Gastrocnemius medialis (tissue), 4 donors: ENCODE measurements around the gene ZNF135.

Source experiments
- CTCF ChIP-seq, 5 experiments: fragments of 450-650 bp in 3 of 5; fragments of 200-600 bp in 2 of 5; sonication (generic) in 2 of 5; IDR thresholded peaks in 4 of 5; conservative IDR thresholded peaks in 1 of 5; 1 replicate in 4 of 5; 2 replicates in 1 of 5; pipeline ENCODE4 v1.5.1; 2016 to 2019; ENCODE audit warnings: antibody characterized with exemption in 5 of 5, mild to moderate bottlenecking in 3 of 5, moderate library complexity in 3 of 5
- POLR2A ChIP-seq, 2 donors: fragments of 450-650 bp; IDR thresholded peaks; one replicate each; pipeline ENCODE4 v1.6.1; 2017; ENCODE audit warnings: antibody characterized with exemption in 2 of 2, mild to moderate bottlenecking in 2 of 2, moderate library complexity in 2 of 2

DNA sequence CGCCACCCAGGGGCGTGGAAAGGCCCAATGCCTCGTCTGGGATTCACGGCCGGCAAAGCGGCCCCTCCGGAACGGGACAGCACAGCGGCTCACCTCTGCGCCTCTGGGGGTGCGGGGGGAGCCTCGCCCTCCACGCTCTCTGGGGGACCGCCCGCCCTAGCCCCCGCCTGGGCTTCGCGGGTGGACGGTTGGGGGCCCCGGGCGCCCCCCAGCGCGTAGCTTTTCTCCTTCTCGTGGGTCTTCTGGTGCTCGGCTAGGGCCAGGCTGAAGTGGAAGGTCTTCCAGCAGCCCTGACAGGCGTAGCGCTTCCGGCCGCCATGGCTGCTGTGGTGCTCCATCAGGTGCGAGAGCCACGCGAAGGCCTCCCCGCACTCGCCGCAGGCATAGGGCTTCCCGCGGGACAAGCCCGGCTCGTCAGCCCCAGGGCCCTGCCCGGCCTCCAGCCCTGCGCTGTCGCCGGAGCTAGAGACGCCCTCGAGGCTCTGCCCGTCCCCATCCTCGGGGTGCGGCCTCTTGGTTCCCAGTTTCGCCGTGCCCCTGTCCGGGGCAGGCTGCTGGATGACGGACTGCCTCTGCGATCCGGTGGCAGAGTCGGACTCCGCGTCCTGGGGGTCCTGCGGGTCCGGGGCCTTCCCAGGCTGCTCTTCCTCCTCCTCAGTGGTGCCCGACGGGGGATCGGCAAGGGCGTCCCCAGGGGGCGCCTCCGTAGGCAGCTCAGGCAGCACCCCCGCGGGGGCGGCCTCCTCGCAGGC lies 25.7 kb downstream of the ZNF135 start:
- TF ChIP-seq CTCF (IDR thresholded peaks at IDR 0.05 in 4 of 5, conservative IDR thresholded peaks at IDR 0.05 in 1 of 5), result no peak
- TF ChIP-seq POLR2A (IDR thresholded peaks at IDR 0.05), result no peak
